A673 (cell line): Measurements from ENCODE around the gene CTSS. TPM values are rescaled to one million over a fixed set of nuclear protein-coding genes. Genes with fewer than 3 reads are reported as not detected.
"Not testable (repeated sequence)": the region's sequence is repeated elsewhere in the genome, so short reads cannot be mapped to it uniquely, and the experiment has no call there.

Experiments used
- BruUV-seq: library from RNA; stranded (reverse); fragments of 400-500 nt; replicated peaks from 2 replicates; lab custom pipeline; 2021; lab: Mats Ljungman, UMichigan
- CTCF ChIA-PET: fragments of 300-600 bp; sonication (Branson Sonifier 250); formaldehyde crosslinking; loops from one replicate; lab custom pipeline; 2022; ENCODE audit warnings: antibody characterized with exemption; lab: Charles Lee
- POLR2A ChIA-PET: fragments of 300-600 bp; sonication (Branson Sonifier 250); formaldehyde crosslinking; loops from one replicate; lab custom pipeline; 2022; ENCODE audit warnings: antibody characterized with exemption; ENCODE audit not compliant: low non-redundant PET; lab: Charles Lee
- DNase-seq: peaks from one replicate; pipeline ENCODE4 v3.0.0-alpha.2; 2015; ENCODE audit warnings: low spot score
- H3K27ac ChIP-seq: fragments of 200-600 bp; sonication (generic); 2 replicates; pipeline ENCODE4 v1.5.1; 2016; ENCODE audit warnings: mixed run types, low read depth, mild to moderate bottlenecking, mixed read lengths, antibody characterized with exemption, low read length; ENCODE audit not compliant: poor library complexity, severe bottlenecking
- H3K27me3 ChIP-seq: fragments of 200-600 bp; sonication (generic); replicated peaks from 2 replicates; pipeline ENCODE4 v1.6.1; 2017; ENCODE audit warnings: mixed run types, low read depth, mild to moderate bottlenecking, mixed read lengths, antibody characterized with exemption, low read length; ENCODE audit not compliant: insufficient read depth, poor library complexity
- H3K36me3 ChIP-seq: fragments of 200-600 bp; sonication (generic); 2 replicates; pipeline ENCODE4 v1.6.1; 2016; ENCODE audit warnings: mixed run types, mild to moderate bottlenecking, mixed read lengths, antibody characterized with exemption, low read length; ENCODE audit not compliant: insufficient read depth, poor library complexity, severe bottlenecking
- H3K4me1 ChIP-seq: fragments of 200-600 bp; sonication (generic); 2 replicates; pipeline ENCODE4 v1.6.1; 2017; ENCODE audit warnings: mixed run types, mild to moderate bottlenecking, mixed read lengths, antibody characterized with exemption, low read length; ENCODE audit not compliant: insufficient read depth, poor library complexity, severe bottlenecking
- H3K4me3 ChIP-seq: fragments of 200-600 bp; sonication (generic); 2 replicates; pipeline ENCODE4 v1.5.1; 2016; ENCODE audit warnings: low read depth, mixed run types, mild to moderate bottlenecking, mixed read lengths, low read length; ENCODE audit not compliant: poor library complexity, severe bottlenecking
- H3K9me3 ChIP-seq: fragments of 200-600 bp; sonication (generic); 2 replicates; pipeline ENCODE4 v1.6.1; 2016; ENCODE audit warnings: mixed run types, low read depth, mild to moderate bottlenecking, mixed read lengths, antibody characterized with exemption, low read length; ENCODE audit not compliant: poor library complexity, severe bottlenecking
- CTCF ChIP-seq: fragments of 300-800, 200-600 bp; sonication (generic); conservative IDR thresholded peaks from 2 replicates; pipeline ENCODE4 v1.5.1; 2017; ENCODE audit warnings: low read depth, mild to moderate bottlenecking, antibody characterized with exemption, low read length, moderate library complexity, mixed read lengths
- EZH2 ChIP-seq: fragments of 200-600 bp; sonication (generic); IDR thresholded peaks from 2 replicates; pipeline ENCODE4 v1.6.1; 2017; ENCODE audit warnings: borderline replicate concordance, low read depth, mild to moderate bottlenecking, mixed read lengths, antibody characterized with exemption, low read length; ENCODE audit not compliant: poor library complexity, severe bottlenecking
- intact Hi-C: fragments of 100-400 bp; cut with micrococcal nuclease; formaldehyde crosslinking; loops from one replicate; pipeline ENCODE4 v1.10.0; 2022; ENCODE audit not compliant: unreplicated experiment
- total RNA-seq: library from RNA; stranded (reverse); gene quantifications from 2 replicates; pipeline ENCODE4 v1.2.3, GENCODE V29; 2021

CTSS gene
- total RNA-seq, 1 experiment from 2014 or later, result 3.5 TPM

GRCh38 chr1:150778409-150778808 lies 12.8 kb upstream of the CTSS start:
- no peak for TF ChIP-seq CTCF
- no peak for TF ChIP-seq EZH2
- H3K4me3 ChIP-seq, result no peak overlapping the region
- intact Hi-C loops, result no loop called here
- H3K36me3 ChIP-seq, result no peaks in the 10 kb centered on the region
- H3K4me1 ChIP-seq, result no peaks in the 10 kb centered on the region
- DNase-seq, result no peak
- H3K27me3 ChIP-seq, result no peaks in the 10 kb centered on the region
- no peaks in the 10 kb centered on the region for H3K9me3 ChIP-seq
- ChIA-PET CTCF (no interaction called here), POLR2A (no interaction called here)
- H3K27ac ChIP-seq, result no peak overlapping the region
- BruUV-seq, result no TSS peak

- TF ChIP-seq CTCF (no peak), EZH2 (no peak)
- Histone ChIP-seq H3K4me1 (no peaks in the 10 kb centered on the region), H3K4me3 (no peak overlapping the region), H3K9me3 (no peaks in the 10 kb centered on the region), H3K27me3 (no peaks in the 10 kb centered on the region), H3K36me3 (no peaks in the 10 kb centered on the region), H3K27ac (no peak overlapping the region)
- POLR2A ChIA-PET, result no interaction called here
- no peak for DNase-seq
- BruUV-seq, result no TSS peak
- CTCF ChIA-PET, result no interaction called here
- intact Hi-C loops, result no loop called here
These were observed 12.0 kb upstream of the CTSS start for GRCh38 chr1:150777544-150777943.

GRCh38 chr1:150775931-150776505 lies 10.4 kb upstream of the CTSS start:
- H3K9me3 ChIP-seq, H3K36me3 ChIP-seq, H3K27ac ChIP-seq, POLR2A ChIA-PET, CTCF ChIA-PET, DNase-seq, H3K4me3 ChIP-seq, H3K4me1 ChIP-seq, BruUV-seq, intact Hi-C loops, H3K27me3 ChIP-seq: not testable (repeated sequence)

DNA sequence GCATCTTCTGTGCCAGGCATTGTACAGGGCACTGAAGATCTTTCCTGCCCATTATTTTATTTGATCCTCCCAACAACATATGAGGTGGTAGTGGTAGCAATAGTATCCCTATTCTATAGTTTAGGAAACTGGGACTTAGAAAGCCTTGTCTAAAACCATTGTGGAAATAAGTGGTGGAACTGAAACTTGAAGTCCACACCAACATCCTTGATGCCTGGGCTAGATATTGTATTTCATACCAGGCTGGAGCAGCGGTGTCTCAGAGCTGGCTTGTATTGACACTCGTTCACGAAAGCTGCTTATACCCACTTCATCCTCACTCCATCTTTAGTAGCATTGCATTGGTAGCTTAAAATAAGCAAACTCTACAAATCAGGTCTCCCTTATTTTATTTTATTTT lies 9.7 kb upstream of the CTSS start:
- Histone ChIP-seq H3K27me3 (no peaks in the 10 kb centered on the region), H3K4me1 (no peaks in the 10 kb centered on the region), H3K4me3 (no peak overlapping the region), H3K36me3 (no peaks in the 10 kb centered on the region), H3K9me3 (no peaks in the 10 kb centered on the region), H3K27ac (no peak overlapping the region)
- ChIA-PET POLR2A (no interaction called here), CTCF (no interaction called here)
- intact Hi-C loops, result no loop called here
- no peak for TF ChIP-seq CTCF
- BruUV-seq, result no TSS peak
- no peak for DNase-seq
